Progenitor cell of endocrine pancreas (in vitro differentiated cells): Measurements from ENCODE around the gene SNIP1. TPM values are rescaled to one million over a fixed set of nuclear protein-coding genes. Genes with fewer than 3 reads are reported as not detected.

Experiments
- DNase-seq: peaks from one replicate; pipeline ENCODE4 v3.0.0; 2021; ENCODE audit warnings: low spot score; ENCODE audit not compliant: unreplicated experiment
- H3K27ac Mint-ChIP-seq: 2 replicates; pipeline ENCODE4 v1.8.0; 2021; ENCODE audit warnings: mild to moderate bottlenecking, moderate library complexity, mixed read lengths
- H3K27me3 Mint-ChIP-seq: 2 replicates; pipeline ENCODE4 v1.8.0; 2021; ENCODE audit warnings: mixed read lengths
- H3K36me3 Mint-ChIP-seq: 2 replicates; pipeline ENCODE4 v1.8.0; 2022; ENCODE audit warnings: mixed read lengths; ENCODE audit not compliant: insufficient read depth
- H3K4me1 Mint-ChIP-seq: 2 replicates; pipeline ENCODE4 v1.8.0; 2021; ENCODE audit warnings: low read depth, mixed read lengths
- H3K4me3 Mint-ChIP-seq: 2 replicates; pipeline ENCODE4 v1.8.0; 2021; ENCODE audit warnings: low read depth, mild to moderate bottlenecking, moderate library complexity, mixed read lengths
- H3K9me3 Mint-ChIP-seq: 2 replicates; pipeline ENCODE4 v1.8.0; 2021; ENCODE audit warnings: low read depth, mixed read lengths
- long read RNA-seq: library from polyadenylated mRNA; unstranded; transcript quantifications from one replicate; pipeline ENCODE4 v2.0.0, GENCODE V29; 2020
- total RNA-seq: library from RNA; stranded (reverse); gene quantifications from 2 replicates; pipeline ENCODE4 v1.2.1, GENCODE V29; 2021
- TF ChIP-seq, protein P1 (sequence below): fragments of 200-600 bp; sonication (generic); IDR thresholded peaks from one replicate; pipeline ENCODE4 v1.5.0; 2021; ENCODE audit warnings: antibody characterized with exemption, mild to moderate bottlenecking; ENCODE audit not compliant: unreplicated experiment

SNIP1 gene, protein sequence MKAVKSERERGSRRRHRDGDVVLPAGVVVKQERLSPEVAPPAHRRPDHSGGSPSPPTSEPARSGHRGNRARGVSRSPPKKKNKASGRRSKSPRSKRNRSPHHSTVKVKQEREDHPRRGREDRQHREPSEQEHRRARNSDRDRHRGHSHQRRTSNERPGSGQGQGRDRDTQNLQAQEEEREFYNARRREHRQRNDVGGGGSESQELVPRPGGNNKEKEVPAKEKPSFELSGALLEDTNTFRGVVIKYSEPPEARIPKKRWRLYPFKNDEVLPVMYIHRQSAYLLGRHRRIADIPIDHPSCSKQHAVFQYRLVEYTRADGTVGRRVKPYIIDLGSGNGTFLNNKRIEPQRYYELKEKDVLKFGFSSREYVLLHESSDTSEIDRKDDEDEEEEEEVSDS
- 17.1 and 18.2 TPM in 2 replicates for total RNA-seq
- long read RNA-seq, full-length matches to known transcripts = 22 of 26 reads
- long read RNA-seq, partial matches to known transcripts = 3 of 26 reads
- long read RNA-seq, other reads (novel, unspliced or antisense) = 1 of 26 reads

DNA sequence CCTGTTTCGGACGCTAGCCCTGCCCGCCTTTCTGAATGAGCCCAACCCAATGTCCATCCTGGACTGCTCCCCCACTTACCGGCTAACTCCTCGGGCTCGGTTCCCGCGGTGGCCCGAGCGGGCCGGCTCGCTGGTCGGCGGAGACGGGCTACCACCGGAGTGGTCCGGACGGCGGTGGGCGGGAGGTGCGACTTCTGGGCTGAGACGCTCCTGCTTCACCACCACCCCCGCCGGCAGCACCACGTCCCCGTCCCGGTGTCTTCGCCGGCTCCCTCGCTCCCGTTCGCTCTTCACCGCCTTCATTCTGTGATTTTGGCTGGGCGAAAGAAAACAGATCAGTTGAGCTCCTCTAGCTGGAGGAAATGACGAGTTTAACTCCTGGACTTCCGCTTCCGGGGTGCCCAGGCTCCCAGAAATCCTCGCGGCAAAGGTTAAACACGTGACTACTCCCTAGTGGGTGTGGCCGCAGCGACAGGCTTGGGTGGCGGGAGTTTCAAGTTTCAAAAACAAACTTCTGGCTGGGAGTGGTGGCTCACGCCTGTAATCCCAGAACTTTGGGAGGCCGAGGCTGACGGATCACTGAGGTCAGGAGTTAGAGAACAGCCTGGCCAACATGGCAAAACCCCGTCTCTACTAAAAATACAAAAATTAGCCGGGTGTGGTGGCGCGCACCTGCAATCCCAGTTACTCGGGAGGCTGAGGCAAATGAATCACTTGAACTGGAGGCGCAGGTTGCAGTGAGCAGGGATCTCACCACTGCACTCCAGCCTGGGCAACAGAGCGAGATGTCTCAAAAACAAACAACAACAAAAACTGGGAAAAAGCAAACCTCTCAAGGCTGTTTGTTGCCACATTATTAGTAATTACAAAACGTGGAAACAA lies at the start of gene SNIP1:
TSS of gene SNIP1 (minus strand) at position 367 of the 882 bp plus-strand sequence. CDS start at position 303, 64 bp downstream.
- peak within 1 kb of the TSS; percentile 96 for H3K4me3 Mint-ChIP-seq
- TF ChIP-seq, protein P1, sequence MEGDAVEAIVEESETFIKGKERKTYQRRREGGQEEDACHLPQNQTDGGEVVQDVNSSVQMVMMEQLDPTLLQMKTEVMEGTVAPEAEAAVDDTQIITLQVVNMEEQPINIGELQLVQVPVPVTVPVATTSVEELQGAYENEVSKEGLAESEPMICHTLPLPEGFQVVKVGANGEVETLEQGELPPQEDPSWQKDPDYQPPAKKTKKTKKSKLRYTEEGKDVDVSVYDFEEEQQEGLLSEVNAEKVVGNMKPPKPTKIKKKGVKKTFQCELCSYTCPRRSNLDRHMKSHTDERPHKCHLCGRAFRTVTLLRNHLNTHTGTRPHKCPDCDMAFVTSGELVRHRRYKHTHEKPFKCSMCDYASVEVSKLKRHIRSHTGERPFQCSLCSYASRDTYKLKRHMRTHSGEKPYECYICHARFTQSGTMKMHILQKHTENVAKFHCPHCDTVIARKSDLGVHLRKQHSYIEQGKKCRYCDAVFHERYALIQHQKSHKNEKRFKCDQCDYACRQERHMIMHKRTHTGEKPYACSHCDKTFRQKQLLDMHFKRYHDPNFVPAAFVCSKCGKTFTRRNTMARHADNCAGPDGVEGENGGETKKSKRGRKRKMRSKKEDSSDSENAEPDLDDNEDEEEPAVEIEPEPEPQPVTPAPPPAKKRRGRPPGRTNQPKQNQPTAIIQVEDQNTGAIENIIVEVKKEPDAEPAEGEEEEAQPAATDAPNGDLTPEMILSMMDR = no peak
- H3K4me1 Mint-ChIP-seq = peaks cover 35% of the 10 kb centered on the region
- peak within 1 kb of the TSS; percentile 97 for H3K27ac Mint-ChIP-seq
- peak; percentile 78 for DNase-seq
- peaks cover 5% of the 10 kb centered on the region for H3K36me3 Mint-ChIP-seq
- no peaks in the 10 kb centered on the region for H3K27me3 Mint-ChIP-seq
- H3K9me3 Mint-ChIP-seq = no peaks in the 10 kb centered on the region

DNA sequence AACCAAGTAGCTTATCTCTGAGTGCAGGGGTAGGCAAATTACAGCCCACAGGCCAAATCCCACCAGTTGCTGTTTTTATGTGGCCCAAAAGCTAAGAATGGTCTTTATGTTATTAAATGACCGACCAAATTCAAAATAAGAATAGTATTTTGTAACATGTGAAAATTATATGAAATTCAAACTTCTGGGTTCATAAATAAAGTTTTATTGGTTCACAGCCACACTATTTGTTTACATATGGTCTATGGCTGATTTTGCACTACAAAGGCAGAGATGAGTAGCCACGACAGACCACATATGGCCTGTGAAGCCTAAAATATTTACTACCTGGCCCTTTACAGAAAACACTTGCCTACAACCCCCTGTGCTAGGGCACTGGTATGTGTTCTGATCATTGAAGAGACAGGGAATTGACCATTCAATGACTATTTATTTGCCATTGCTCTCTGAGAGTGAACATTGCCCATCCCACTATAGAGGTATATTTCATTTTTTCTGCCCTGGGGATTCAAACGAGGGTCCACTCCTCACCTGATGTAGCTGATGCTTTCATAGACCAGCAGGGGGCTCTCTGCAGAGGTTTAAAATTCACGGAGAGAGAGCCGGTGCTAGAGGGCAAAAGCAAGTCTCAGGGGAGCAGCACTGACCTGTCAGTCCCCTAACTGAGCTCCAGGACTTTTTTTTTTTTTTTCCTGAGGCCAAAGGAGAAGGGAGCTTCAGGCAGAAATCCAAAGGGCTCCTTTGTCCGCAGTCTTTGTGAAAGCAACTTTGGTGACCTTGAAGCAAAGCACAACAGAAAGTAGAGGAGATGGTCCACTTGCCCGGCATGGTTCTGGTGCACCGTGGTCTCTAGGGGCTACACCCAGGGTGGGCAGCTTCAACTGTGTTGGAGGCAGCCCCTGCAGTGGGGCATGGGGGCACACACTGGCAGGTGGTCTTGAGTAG lies 48.9 kb upstream of the SNIP1 start:
- H3K4me1 Mint-ChIP-seq = no peaks in the 10 kb centered on the region
- peaks cover 43% of the 10 kb centered on the region for H3K27me3 Mint-ChIP-seq

DNA sequence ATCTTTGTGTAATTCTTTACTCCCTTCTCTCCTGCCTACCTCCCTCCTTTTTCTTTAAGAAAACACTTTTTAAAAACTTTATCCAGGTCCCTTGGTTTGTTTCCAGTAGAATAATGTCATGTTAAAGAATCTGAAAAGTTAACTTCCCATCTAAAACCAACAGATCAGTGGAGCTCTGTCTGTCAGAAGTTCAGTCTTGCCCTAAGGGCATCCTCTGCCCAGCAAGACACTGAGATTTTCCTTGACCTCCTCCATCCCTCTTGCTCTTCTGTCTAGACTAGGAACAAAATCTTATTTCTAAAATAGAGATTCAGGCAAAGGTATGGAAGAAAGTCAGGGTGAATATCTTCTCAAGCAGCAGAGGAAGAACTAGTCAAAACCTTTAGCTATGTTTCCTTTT lies 47.3 kb upstream of the SNIP1 start:
- TF ChIP-seq, protein P1 = no peak
- Mint-ChIP-seq H3K4me1 (no peaks in the 10 kb centered on the region), H3K36me3 (no peaks in the 10 kb centered on the region), H3K27me3 (peaks cover 47% of the 10 kb centered on the region), H3K27ac (no peak overlapping the region), H3K9me3 (no peaks in the 10 kb centered on the region), H3K4me3 (no peak overlapping the region)
- DNase-seq = no peak

More for the DNA sequence above, 48.9 kb upstream of the SNIP1 start:
- TF ChIP-seq, protein P1 = peak; percentile 79
- Mint-ChIP-seq H3K27ac (no peak overlapping the region), H3K36me3 (no peaks in the 10 kb centered on the region), H3K9me3 (no peaks in the 10 kb centered on the region), H3K4me3 (no peak overlapping the region)
- DNase-seq = peak; percentile 29

GRCh38 chr1:37599940-37600339 lies 45.8 kb upstream of the SNIP1 start:
- TF ChIP-seq, protein P1 = no peak
- Mint-ChIP-seq H3K36me3 (no peaks in the 10 kb centered on the region), H3K27ac (no peak overlapping the region), H3K27me3 (peaks cover 38% of the 10 kb centered on the region), H3K4me1 (peaks cover 11% of the 10 kb centered on the region), H3K9me3 (no peaks in the 10 kb centered on the region), H3K4me3 (no peak overlapping the region)
- DNase-seq = no peak
